ENCODE measurements around the gene NFKBIA. TPM values are rescaled to one million over a fixed set of nuclear protein-coding genes. Genes with fewer than 3 reads are reported as not detected.
"Not testable (repeated sequence)": the region's sequence is repeated elsewhere in the genome, so short reads cannot be mapped to it uniquely, and the experiment has no call there.

The NFKBIA gene
- total RNA-seq, 2 donors from 2014 or later = 366 to 378 TPM

- ATAC-seq (ENCODE audit: insufficient number of reproducible peaks, low FRiP score, low read depth) (no peak), DNase-seq (ENCODE audit: low spot score) (no peak)
- Histone ChIP-seq H3K27ac (peak overlapping the region; percentile 82 to 99), H3K36me3 (peaks cover 51% of the 10 kb centered on the region), H3K27me3 (replicated peaks; ENCODE audit: insufficient read depth) (no peaks in the 10 kb centered on the region), H3K4me1 (ENCODE audit: control insufficient read depth in 1 of 2, low read depth in 2 of 2) (peaks cover 44 to 64% of the 10 kb centered on the region in 2 donors), H3K9me3 (no peaks in the 10 kb centered on the region), H3K4me3 (peak overlapping the region; percentile 88)
- TF ChIP-seq CTCF (IDR thresholded peaks at IDR 0.05) = no peak
Observed at GRCh38 chr14:35401422-35402265, 2.9 kb downstream of the NFKBIA start.

GRCh38 chr14:35400648-35401421, 3.7 kb downstream of the NFKBIA start:
- H3K4me3 ChIP-seq = peak overlapping the region; percentile 88
- peaks cover 36 to 56% of the 10 kb centered on the region in 2 donors for H3K4me1 ChIP-seq (ENCODE audit: control insufficient read depth in 1 of 2, low read depth in 2 of 2)
- peak overlapping the region; percentile 82 to 99 for H3K27ac ChIP-seq
- no peak for TF ChIP-seq CTCF (IDR thresholded peaks at IDR 0.05)
- no peaks in the 10 kb centered on the region for H3K9me3 ChIP-seq
- H3K27me3 ChIP-seq (replicated peaks; ENCODE audit: insufficient read depth) = no peaks in the 10 kb centered on the region
- no peak for DNase-seq (ENCODE audit: low spot score)
- H3K36me3 ChIP-seq = peaks cover 51% of the 10 kb centered on the region
- ATAC-seq (ENCODE audit: insufficient number of reproducible peaks, low FRiP score, low read depth) = no peak

- H3K27me3 ChIP-seq (replicated peaks; ENCODE audit: insufficient read depth) = no peaks in the 10 kb centered on the region
- H3K36me3 ChIP-seq = peaks cover 51% of the 10 kb centered on the region
- H3K4me3 ChIP-seq = no peak overlapping the region
- H3K9me3 ChIP-seq = no peaks in the 10 kb centered on the region
- no peak for TF ChIP-seq CTCF (IDR thresholded peaks at IDR 0.05)
- ATAC-seq (ENCODE audit: insufficient number of reproducible peaks, low FRiP score, low read depth) (no peak), DNase-seq (ENCODE audit: low spot score) (no peak)
- H3K4me1 ChIP-seq (ENCODE audit: control insufficient read depth in 1 of 2, low read depth in 2 of 2) = peaks cover 32 to 50% of the 10 kb centered on the region in 2 donors
- peak overlapping the region; percentile 59 to 99 for H3K27ac ChIP-seq
Observed at GRCh38 chr14:35399083-35399937, 5.2 kb downstream of the NFKBIA start.

GRCh38 chr14:35398071-35398584, 6.4 kb downstream of the NFKBIA start:
- H3K4me1 ChIP-seq (ENCODE audit: control insufficient read depth in 1 of 2, low read depth in 2 of 2) = peaks cover 32 to 50% of the 10 kb centered on the region in 2 donors
- no peak for TF ChIP-seq CTCF (IDR thresholded peaks at IDR 0.05)
- H3K4me3 ChIP-seq = no peak overlapping the region
- H3K36me3 ChIP-seq = peaks cover 46% of the 10 kb centered on the region
- H3K9me3 ChIP-seq = no peaks in the 10 kb centered on the region
- ATAC-seq (ENCODE audit: insufficient number of reproducible peaks, low FRiP score, low read depth) (no peak), DNase-seq (ENCODE audit: low spot score) (no peak)
- peak overlapping the region; percentile 59 to 99 for H3K27ac ChIP-seq
- no peaks in the 10 kb centered on the region for H3K27me3 ChIP-seq (replicated peaks; ENCODE audit: insufficient read depth)

GRCh38 chr14:35396610-35397009, 7.9 kb downstream of the NFKBIA start:
- H3K27ac ChIP-seq; H3K9me3 ChIP-seq; DNase-seq (ENCODE audit: low spot score); H3K27me3 ChIP-seq (replicated peaks; ENCODE audit: insufficient read depth); ATAC-seq (ENCODE audit: insufficient number of reproducible peaks, low FRiP score, low read depth); H3K4me3 ChIP-seq: not testable (repeated sequence)
- Histone ChIP-seq H3K4me1 (ENCODE audit: control insufficient read depth in 1 of 2, low read depth in 2 of 2) (peaks cover 31 to 47% of the 10 kb centered on the region in 2 donors), H3K36me3 (peaks cover 31% of the 10 kb centered on the region)
